Activated CD4-positive, alpha-beta T cell treated with anti-CD3 and anti-CD28 coated beads for 24 hours (primary cell): Measurements from ENCODE around the gene CFAP74.
A peak's percentile ranks its signal among the peaks of the same experiment; 100 is the strongest.

ENCODE experiments used
- DNase-seq, 2 donors: peaks; one replicate each; pipeline ENCODE4 v3.0.0-alpha.2; 2020; ENCODE audit warnings: low read depth in 2 of 2

The CFAP74 gene

DNA sequence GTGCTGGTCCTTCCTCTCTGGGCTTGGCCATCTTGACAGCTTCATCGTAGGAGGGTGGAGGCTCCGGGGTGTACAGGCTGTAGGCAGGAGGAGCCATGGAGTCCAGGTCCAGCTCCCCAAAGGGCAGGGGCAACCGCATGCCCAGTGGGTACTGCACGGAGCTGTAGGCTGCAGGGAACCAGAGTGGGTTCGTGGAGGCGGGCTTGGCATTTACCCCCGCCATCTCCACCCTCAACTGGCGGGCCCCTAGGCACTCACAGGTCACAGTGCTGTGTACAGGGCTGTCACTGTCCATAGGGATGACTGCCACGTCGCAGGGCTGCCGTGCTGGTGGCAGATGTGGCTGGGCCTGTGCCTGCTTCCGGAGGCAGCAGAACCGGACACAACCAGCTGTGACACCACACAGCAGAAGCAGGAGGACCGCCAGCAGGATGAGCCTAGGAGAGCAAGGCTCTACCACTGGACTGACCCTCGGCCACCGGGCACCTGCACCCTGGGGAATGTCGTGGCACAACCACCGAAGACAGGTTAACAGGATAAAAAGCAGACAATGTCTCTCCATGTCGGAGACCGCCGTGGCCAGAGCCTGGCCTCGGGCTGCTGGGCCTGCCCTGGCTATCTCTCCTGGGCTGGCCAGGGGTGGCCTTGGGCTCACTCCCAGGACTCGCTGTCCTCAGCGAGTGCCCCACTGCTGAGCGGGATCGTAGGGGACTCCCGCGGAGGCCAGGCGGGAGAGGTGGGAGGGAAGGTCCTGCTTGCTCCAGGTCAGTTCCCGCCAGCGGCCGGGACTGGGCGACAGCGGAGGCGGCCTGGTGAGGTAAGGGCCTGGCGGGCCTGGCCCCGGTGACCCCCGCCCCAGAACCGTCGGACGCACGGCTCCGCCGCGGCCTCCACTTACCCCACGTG is 85.3 kb downstream of the CFAP74 start:
- no peak for DNase-seq

DNA sequence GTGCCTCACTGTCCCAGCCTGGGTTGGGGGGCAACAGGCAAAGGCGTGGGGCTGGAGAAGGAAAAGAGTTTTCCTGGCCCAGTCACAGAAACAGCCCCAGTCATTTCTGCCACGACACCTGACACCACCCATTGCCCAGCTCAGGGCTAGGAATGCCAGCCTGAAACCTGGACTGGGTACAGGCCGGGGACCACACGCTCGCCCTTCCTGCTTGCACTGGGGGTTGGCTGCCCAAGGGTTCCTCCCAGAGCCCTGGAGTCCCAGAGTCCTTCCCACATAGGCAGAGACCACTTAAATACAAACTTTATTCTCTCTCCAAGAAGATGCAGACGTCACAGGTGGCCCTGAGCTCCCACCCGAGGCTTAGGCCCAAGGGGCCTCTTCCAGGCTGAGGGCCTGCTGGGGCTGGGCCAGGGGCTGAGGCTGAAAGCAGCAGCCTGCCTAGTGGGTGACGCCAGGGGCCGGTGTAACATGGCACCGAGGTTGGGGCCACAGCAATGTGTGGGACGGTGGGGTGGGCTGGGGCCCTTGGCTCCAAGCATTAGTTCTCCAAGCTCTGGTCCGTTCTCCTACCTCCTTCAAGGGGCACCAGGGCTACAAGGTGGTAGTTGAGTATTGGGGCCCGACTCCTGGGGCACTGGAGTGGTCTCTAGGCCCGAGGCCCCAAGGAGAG is 86.1 kb downstream of the CFAP74 start:
- DNase-seq = no peak

DNA sequence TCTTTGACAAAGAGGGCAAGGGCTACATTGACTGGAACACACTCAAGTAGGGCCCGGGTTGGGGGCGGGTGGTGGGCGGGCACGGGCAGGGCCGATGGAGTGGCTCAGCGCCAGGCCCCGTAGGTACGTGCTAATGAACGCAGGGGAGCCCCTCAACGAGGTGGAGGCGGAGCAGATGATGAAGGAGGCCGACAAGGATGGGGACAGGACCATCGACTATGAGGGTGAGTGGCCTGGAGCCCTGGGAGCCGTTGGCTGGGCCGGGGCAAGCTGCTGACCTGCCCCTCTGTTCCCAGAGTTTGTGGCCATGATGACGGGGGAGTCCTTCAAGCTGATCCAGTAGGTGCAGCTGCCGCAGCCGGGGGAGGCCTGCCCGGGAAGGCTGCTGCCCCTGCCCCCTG is 86.7 kb downstream of the CFAP74 start:
- DNase-seq = no peak

DNA sequence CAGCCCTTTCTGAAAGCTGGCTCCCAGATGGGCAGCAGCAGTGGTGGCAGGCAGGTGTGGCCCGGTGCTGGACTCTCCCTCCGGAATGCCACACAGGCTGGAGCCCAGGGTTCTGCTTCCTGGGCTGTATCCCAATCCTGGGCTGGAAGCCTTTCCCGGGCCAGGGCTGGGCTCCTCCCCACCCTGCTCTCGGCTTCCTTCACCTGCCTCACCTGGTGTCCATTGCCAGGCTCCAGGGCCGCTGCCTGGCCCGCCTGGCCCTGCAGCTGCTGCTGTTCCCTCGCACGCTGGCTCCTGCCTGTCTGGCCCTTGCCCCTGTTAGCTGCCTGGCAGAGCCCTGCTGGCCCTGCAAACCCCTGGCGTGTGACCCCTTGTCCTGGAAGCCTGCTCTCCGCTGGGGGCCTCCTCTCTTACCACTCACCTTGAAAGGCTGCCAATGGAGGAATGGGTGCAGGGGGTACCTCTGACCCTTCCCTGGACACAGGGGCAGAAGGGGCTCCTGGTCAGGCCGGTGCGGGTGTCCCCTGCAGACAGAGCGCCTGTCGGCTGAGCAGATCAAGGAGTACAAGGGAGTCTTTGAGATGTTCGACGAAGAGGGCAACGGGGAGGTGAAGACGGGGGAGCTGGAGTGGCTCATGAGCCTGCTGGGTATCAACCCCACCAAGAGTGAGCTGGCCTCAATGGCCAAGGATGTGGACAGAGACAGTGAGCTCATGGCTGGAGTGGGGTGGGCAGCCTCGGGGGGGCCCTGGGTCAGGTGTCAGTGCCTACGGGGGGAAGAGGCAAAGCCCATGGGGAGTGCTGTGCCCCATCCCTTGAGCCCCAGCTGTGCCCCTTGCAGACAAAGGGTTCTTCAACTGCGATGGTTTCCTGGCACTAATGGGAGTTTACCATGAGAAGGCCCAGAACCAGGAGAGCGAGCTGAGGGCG is 87.4 kb downstream of the CFAP74 start:
- no peak for DNase-seq

DNA sequence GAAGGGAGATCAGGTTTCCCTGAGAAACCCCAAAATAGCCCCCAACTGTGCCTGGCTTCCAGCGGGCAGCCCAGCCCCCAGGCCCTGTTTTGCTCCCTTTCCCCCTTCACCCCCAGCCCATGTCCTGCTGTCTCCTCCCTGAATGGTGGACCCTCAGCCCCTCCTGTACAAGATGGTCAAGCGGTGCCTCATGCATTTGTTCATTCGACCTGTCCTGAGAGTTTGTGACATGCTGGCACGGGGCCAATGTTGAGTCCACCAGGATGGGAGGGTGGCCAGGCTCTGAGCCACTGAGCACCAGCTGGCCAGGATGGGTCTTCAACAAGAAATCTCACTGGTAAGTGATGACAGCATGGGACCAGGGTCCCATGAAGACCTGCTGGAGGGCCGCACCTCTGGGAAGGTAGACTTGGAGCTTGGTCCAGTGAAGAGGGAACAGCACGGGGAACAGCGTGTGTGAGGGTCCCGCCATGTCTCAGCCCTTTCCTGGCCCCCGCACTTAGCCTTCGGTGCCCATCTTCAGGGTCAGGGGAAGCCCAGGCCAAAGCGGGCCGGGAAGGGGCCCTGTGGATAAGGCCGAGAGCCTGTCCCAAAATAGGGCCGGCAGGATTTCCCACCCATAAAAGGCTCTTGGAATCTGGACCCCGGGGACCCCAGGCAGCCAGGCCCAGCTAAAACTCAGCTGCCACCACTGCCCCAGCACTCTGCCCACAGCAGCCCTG is 88.5 kb downstream of the CFAP74 start, which contains the start of gene CALML6:
Gene CALML6, plus strand, starts transcription at position 290 of the 722 bp plus-strand sequence. Its CDS starts 21 bp downstream, at position 311.
- no peak for DNase-seq

DNA sequence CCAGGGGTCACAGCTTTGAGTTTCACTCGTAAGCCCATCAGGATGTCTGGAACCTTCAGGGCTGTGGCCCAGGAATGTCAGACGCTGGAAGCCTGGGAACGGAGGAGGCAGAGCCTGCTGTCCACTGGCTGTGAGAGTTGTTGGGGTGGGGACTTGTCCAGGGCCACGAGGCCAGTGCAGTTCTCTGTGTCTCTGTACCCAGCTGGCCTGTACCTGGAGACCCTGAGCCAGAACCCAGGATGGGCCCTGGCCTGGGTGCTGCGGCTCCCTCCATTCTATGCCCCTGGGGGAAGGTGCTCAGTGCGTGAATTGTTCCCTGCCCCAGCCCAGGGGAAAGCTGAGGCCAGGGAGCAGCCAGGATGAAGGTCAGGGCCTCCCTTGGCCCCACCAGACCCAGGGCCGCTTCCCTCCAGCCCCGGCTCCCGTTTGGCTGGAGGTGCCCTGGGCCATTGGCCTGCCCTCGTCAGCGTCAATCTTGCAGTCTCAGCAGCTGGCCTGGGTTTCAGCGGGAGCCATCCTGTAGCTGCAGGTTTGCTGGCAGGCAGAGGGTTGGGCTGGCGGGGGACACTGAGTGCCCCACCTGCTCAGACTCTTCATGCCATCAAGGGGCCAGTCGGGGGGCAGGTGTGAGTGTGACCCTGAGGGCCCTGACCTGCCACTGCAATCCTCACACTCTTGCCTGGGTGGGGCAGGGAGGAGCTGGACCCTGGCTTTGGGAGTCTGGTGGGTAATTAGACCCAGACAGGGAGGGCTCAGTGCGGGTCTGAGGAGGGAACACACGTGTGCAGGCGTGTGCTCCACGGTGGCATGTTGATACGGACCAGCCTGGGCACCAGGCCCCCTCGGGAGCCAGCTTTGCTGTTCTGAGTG is 89.2 kb downstream of the CFAP74 start:
- no peak for DNase-seq

DNA sequence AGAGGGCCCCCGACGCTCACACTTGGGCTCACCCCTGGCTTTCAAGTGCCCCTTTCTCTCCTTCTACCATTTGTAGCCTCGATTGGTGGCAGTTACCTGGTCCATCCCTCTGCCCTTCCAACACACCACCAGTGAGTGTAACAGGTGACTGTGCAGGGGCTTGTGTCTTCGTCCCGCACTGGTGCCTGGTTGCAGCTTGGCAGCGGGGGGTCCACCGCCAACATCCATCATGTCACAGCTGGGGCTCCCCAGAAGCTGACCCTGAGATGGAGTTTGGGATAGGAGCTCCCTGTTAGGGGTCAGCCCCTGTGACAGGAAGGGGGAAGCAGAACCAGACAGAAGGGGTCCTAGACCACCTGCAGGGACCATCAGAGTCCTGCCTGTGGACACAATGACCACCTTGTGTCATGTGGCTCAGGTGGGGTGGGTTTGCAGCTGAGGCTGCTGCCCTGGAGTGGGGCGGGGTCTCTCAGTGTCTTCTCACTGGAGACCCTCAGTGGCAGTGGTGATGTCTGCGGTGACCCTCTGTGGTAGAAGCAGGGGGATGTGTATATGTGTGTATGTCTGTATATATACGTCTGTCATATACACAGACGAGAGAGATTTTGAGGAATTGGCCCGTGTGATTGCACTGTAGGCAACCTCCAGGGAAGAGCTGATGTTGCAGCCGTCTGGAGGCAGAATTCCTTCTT is 92.1 kb downstream of the CFAP74 start:
- no peak for DNase-seq

DNA sequence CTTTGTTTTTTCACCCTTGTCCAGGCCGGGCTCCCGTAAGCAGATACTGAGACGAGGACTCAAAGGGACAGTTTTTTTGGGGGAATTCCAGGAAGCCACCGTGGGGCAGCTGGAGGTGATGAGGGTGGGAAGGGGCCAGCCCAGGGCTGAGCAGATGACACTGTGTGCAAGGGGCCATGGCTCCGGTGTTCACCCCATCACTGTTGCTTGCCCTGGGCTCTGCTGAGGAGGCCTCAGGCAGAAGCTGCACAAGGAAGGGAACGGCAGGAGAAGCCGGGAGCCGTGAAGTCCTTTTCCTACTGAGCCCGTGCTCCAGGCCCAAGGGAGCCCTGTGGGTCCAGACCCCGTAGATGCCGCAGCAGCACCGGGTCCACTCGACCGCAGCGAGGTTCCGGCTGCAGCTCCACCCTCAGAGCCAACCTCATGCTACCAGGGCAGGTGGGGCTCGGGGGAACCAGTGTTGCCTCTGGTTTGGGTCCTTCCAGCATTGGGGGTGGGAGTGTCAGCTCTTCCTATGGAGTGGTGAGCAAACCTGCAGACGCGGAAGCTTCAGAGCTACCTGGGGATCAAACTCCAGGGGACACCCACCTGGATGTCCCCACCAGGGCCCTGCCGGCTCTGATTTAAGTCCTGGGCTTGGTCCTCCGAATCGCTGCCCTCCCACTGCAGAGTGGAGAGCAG is 92.8 kb downstream of the CFAP74 start:
- DNase-seq = no peak

DNA sequence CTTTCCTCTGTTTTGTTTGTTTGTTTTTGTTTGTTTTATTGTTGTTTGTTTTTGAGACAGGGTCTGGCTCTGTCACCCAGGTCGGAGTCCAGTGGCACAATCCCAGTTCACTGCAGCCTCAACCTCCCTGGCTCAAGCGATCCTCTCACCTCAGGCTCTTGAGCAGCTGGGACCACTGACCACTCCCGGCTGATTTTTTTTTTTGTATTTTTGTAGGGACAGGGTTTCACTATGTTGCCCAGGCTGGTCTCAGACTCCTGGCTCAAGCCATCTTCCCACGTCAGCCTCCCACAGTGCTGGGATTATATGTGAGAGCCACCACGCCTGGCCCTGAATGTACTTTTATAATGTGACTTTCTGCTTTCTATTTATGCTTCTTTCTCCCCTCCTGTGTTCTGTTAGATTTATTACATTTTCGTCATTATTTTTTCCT is 93.5 kb downstream of the CFAP74 start:
- DNase-seq = no peak

DNA sequence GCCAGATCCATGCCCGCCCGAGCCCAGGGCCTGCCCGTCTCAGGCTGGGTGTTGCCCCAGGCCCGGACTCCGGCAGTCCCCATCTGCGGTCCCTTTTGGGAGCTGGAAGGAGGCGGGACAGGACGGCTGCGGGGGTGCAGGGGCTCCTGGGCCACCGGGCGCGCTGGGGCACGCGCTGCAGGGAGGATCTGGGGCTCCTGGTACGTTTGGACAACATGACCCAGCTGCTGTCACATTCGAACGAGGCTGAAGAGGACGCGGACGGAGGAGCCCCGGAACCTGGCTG is 95.1 kb downstream of the CFAP74 start:
- DNase-seq = no peak

DNA sequence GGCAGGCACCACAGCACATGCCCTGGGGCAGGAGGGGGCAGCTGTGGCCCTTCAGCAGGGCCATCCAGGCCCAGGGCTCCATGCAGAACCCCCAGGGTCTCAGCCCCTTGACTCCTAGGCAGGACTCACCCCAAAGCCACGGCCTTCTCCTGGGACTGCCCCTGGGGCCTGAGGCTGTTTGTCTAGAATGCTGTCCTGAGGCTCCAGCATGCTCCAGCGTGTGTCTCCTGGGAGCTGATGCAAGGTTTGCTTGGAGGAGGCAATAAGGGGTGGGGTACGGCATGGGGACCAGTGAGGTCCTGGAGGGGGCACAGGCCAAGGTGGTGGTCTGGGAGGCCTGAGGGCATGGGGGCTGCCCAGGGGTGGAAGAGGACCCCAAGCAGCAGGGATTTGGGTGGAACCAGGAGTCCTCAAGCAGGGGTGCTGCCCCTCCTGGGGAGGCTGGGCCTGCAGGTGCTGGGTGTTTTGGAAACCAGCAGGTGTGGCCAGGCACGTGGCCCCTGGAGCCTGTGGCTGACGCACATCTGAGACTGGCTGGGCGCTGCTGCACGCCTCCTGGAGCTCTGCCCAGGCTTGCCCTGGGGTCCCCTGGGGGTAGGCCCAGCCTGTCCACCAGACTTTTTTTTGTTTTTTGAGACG is 96.4 kb downstream of the CFAP74 start:
- DNase-seq = no peak

DNA sequence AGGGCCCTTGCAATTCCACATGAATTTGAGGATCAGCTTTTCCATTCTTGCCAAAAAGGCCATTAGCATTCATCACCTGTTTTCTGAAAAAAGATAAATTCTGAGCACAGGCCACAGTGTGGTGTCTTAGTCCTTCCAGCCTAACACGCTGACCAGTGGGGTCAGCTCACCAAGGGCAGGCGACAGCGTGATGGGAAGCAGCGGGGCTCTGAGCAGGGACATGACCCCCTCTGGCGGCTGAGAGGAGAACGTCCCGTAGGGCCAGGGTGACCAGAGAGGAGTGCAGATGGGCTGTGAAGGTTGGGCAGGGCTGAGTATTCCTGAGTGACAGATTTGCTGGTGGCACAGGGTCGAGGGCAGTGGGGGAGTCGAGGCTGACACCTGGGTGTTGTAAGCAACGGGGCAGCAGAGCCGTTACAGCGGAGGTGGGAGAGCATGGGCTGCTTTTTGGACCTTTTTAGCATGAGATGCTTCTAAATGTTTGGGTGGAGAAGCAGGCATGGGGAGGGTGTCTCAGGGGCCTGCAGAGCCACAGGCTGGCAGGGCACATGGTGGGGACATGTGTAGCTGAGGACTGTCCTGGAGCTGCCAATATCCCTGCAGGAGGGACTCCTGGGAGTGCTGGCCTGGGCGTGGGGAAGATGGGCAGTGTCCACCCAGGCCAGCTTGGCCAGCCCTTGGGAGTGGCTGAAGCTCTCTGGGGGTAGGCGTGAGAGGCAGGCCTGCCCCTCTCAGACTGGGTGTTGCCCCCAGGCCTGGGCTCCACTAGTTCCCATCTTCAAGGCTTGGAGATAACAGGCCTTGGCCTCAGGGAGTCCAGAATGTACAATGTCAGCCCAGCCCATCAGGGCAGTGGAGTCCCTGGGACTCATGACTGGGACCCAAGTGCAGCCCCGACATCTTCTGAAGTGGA is 97.1 kb downstream of the CFAP74 start:
- DNase-seq = peak; percentile 56 to 60

DNA sequence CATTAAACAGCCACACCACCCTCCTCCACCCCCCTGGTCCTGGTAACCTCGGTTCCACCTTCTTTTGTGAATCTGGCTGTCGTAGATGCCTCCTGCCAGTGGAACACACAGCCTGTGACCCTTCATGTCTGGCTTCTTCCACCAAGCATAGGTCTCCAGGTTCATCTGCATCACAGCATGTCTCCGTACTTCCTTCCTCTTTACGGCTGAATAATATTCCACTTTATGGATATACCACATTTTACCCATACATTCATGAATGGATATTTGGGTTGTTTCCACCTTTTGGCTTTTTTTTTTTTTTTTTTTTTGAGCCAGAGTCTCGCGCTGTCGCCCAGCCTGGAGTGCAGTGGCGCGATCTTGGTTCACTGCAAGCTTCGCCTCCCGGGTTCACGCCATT is 100.4 kb downstream of the CFAP74 start:
- no peak for DNase-seq

DNA sequence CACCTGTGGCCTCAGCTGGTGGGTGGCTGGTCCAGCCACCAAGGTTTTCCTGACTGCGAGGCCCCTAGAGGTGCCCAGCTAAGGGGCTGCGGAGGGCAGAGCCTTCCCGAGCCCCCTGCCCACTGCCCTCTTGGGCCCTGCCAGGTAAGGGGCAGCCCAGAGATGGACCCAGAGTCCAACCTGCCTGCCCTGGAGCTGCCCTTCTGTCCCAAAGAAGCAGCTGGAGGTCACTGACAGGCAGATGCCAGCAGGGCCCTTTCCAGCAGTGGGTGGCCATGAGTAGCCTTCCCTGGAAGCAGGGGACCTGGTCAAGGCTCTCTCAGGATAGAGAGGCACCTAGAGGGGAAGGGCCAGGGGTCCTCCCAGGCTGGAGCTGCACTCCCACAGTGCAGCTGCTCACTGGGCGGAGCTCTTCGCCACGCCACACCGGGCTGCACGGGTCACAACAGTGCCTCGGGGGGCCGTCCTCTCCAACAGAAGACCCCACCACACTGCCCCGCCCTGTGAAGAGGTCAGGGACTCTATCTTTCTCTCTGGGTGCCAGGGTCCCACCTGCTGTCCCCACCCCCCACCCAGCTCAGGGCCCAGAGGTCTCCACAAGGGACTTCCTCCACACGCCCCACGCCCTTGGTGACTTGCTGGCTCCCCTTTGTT is 101.8 kb downstream of the CFAP74 start:
- DNase-seq = no peak

DNA sequence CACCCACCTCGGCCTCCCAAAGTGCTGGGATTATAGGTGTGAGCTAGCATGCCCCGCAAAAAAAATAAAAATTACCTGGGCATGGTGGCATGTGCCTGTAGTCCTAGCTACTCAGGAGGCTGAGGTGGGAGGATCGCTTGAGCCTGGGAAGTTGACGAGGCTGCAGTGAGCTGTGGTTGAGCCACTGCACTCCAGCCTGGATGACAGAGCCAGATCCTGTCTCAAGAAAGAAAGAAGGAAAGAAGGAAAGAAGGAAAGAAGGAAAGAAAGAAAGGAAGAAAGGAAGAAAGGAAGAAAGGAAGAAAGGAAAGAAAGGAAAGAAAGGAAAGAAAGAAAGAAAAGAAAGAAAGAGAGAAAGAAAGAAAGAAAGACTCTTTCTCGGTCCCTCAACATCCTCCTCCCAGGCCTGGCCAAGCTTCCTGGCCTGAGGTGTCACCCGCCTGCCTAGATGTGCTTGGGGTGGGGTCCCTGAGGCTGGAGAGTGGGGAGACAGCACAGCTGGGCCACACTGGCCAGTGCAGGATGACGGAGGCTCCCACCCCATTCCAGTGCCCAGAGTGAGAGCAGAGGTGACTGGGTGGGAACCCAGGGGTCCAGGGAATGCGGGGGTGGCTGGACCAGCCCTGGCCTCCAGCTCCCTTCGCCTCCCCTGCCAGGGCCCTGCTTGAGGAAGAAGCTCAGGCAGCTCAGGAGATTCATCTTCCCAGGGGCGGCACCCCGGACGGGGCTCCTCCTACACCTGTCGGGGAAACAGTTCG is 102.5 kb downstream of the CFAP74 start:
- no peak for DNase-seq

DNA sequence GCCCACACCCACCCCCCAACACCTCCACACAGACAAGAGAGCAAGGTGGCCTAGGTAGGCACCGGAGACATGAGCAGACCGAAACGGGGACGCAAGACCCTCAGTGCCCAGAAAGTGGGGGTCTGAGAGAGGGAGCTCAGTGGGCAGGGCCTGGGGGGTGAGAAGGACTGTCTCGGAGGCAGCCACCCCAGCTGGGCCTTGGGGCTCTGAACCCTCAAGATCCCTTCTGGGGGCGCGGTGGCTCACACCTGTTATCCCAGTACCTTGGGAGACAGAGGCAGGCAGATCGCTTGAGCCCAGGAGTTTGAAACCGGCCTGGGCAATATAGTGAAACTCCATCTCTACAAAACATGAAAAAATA is 103.6 kb downstream of the CFAP74 start:
- no peak for DNase-seq
